HG02610 (cell line): ENCODE data around the gene ASCL4.
"Not testable (repeated sequence)": the region's sequence is repeated elsewhere in the genome, so short reads cannot be mapped to it uniquely, and the experiment has no call there.

ENCODE experiments used
- ATAC-seq: cut with Tn5 transposase; IDR thresholded peaks from one replicate; pipeline ENCODE4 v1.9.1; 2021; ENCODE audit warnings: mild to moderate bottlenecking, moderate library complexity; ENCODE audit not compliant: unreplicated experiment

Gene ASCL4

GRCh38 chr12:107774349-107775029, at the start of gene ASCL4:
Gene ASCL4 (plus strand): TSS chr12:107774704. CDS start chr12:107775219, 515 bp downstream.
- no peak for ATAC-seq

GRCh38 chr12:107727327-107727726, 47.2 kb upstream of the ASCL4 start:
- ATAC-seq = not testable (repeated sequence)

- not testable (repeated sequence) for ATAC-seq
Observed at GRCh38 chr12:107727742-107728141, 46.8 kb upstream of the ASCL4 start.

GRCh38 chr12:107730618-107731341, 43.7 kb upstream of the ASCL4 start:
- no peak for ATAC-seq

- ATAC-seq = no peak
Observed at GRCh38 chr12:107731366-107731765, 43.1 kb upstream of the ASCL4 start.

- ATAC-seq = no peak
Observed at GRCh38 chr12:107732365-107732764, 42.1 kb upstream of the ASCL4 start.

- ATAC-seq = no peak
Observed at GRCh38 chr12:107734139-107734538, 40.4 kb upstream of the ASCL4 start.

- no peak for ATAC-seq
Observed at GRCh38 chr12:107735763-107736162, 38.7 kb upstream of the ASCL4 start.

GRCh38 chr12:107736914-107737313, 37.6 kb upstream of the ASCL4 start:
- ATAC-seq = peak; percentile 80

- ATAC-seq = no peak
Observed at GRCh38 chr12:107748472-107748871, 26.0 kb upstream of the ASCL4 start.

GRCh38 chr12:107749083-107749482, 25.4 kb upstream of the ASCL4 start:
- ATAC-seq = no peak

- ATAC-seq = no peak
Observed at GRCh38 chr12:107759410-107759809, 15.1 kb upstream of the ASCL4 start.

GRCh38 chr12:107760207-107760808, 14.2 kb upstream of the ASCL4 start:
- peak; percentile 15 for ATAC-seq

GRCh38 chr12:107760809-107761501, 13.5 kb upstream of the ASCL4 start, which contains the start of gene PRDM4:
Gene PRDM4 (minus strand): TSS chr12:107761137. CDS start chr12:107760515, 622 bp downstream.
- peak; percentile 93 for ATAC-seq

GRCh38 chr12:107761502-107761904, 13.0 kb upstream of the ASCL4 start:
- no peak for ATAC-seq

GRCh38 chr12:107762874-107763273, 11.6 kb upstream of the ASCL4 start:
- no peak for ATAC-seq

- no peak for ATAC-seq
Observed at GRCh38 chr12:107764626-107765025, 9.9 kb upstream of the ASCL4 start.

GRCh38 chr12:107765316-107765715, 9.2 kb upstream of the ASCL4 start:
- ATAC-seq = no peak

- ATAC-seq = no peak
Observed at GRCh38 chr12:107767466-107767865, 7.0 kb upstream of the ASCL4 start.

GRCh38 chr12:107775093-107775721, 703 bp downstream of the ASCL4 start:
- ATAC-seq = no peak

- ATAC-seq = no peak
Observed at GRCh38 chr12:107776171-107776570, 1.7 kb downstream of the ASCL4 start.
